ENCODE measurements around the gene ATP11C.

DNA sequence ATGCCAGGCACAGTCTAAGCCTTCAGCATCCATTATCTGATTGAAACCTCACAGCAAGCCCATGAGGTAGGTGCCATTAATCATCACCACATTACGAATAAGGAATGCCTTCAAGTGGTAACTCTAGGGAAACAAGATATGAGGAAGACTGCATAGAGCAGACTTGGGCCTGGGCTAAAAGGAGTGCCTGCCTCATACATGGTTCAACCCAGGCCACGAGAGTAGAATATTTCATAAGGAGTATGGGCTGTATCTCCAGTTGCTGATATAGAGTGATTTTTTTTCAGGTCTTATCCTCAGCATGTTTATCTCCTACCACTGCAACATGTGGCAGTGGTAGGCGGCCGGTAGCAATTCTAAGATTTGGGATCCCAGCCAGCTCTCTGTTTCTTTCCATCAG is 51.7 kb downstream of the ATP11C start:
- TF ChIP-seq RCOR1 (IDR thresholded peaks at IDR 0.05; ENCODE audit: insufficient replicate concordance, low read length) = no peak
- TF ChIP-seq, protein P1, sequence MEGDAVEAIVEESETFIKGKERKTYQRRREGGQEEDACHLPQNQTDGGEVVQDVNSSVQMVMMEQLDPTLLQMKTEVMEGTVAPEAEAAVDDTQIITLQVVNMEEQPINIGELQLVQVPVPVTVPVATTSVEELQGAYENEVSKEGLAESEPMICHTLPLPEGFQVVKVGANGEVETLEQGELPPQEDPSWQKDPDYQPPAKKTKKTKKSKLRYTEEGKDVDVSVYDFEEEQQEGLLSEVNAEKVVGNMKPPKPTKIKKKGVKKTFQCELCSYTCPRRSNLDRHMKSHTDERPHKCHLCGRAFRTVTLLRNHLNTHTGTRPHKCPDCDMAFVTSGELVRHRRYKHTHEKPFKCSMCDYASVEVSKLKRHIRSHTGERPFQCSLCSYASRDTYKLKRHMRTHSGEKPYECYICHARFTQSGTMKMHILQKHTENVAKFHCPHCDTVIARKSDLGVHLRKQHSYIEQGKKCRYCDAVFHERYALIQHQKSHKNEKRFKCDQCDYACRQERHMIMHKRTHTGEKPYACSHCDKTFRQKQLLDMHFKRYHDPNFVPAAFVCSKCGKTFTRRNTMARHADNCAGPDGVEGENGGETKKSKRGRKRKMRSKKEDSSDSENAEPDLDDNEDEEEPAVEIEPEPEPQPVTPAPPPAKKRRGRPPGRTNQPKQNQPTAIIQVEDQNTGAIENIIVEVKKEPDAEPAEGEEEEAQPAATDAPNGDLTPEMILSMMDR (conservative IDR thresholded peaks at IDR 0.05; ENCODE audit: low read depth, low read length) = no peak
- no peak for TF ChIP-seq SMC3 (IDR thresholded peaks at IDR 0.05; ENCODE audit: low read depth, low read length)
- no peak for TF ChIP-seq POLR2A (IDR thresholded peaks at IDR 0.05; ENCODE audit: low read depth, low read length)
- TF ChIP-seq MXI1 (IDR thresholded peaks at IDR 0.05; ENCODE audit: borderline replicate concordance, low read depth, low read length) = no peak
- TF ChIP-seq CEBPB (IDR thresholded peaks at IDR 0.05; ENCODE audit: low read depth, low read length) = no peak
- TF ChIP-seq RAD21 (IDR thresholded peaks at IDR 0.05; ENCODE audit: low read length) = no peak
- no peak for TF ChIP-seq NFE2L2 (IDR thresholded peaks at IDR 0.05; ENCODE audit: low read depth, low read length)
- TF ChIP-seq FOS (IDR thresholded peaks at IDR 0.05; ENCODE audit: low read depth, low read length) = no peak
- TF ChIP-seq MAFK (IDR thresholded peaks at IDR 0.05; ENCODE audit: low read depth, low read length) = no peak
